HEK293 (cell line): ENCODE measurements around the gene PRSS3.

Experiments
- CTCF ChIA-PET: fragments of 350-600 bp; formaldehyde crosslinking; extraction: SDS; loops from one replicate; lab custom pipeline; 2021; ENCODE audit warnings: antibody characterized with exemption; lab: Yijun Ruan, JAX
- POLR2A ChIA-PET: fragments of 300-600 bp; formaldehyde crosslinking; extraction: SDS; loops from one replicate; lab custom pipeline; 2020; ENCODE audit warnings: antibody characterized with exemption, inconsistent platforms; lab: Yijun Ruan, JAX
- H3K27ac ChIP-seq: fragments of 200-500 bp; sonication (Bioruptor generic); 2 replicates; pipeline ENCODE4 v1.5.1; 2014; ENCODE audit warnings: low read depth, low read length, control low read depth, inconsistent platforms; ENCODE audit errors: extremely low read depth
- H3K36me3 ChIP-seq, 2 experiments: fragments of 200-500 bp in 1 of 2; sonication (Bioruptor generic) in 1 of 2; 1 replicate in 1 of 2; 2 replicates in 1 of 2; pipeline ENCODE4 v1.5.1; 2014 to 2017; ENCODE audit warnings: inconsistent platforms in 2 of 2, low read length in 2 of 2; ENCODE audit not compliant: control insufficient read depth in 2 of 2, insufficient read depth in 1 of 2
- H3K4me1 ChIP-seq: fragments of 200-500 bp; sonication (Bioruptor generic); 2 replicates; pipeline ENCODE4 v1.5.1; 2014; ENCODE audit warnings: mild to moderate bottlenecking, low read length, inconsistent platforms; ENCODE audit not compliant: control insufficient read depth, insufficient read depth
- H3K4me3 ChIP-seq: 2 replicates; pipeline ENCODE4 v1.5.1; 2011; ENCODE audit warnings: low read depth, mild to moderate bottlenecking, control low read depth, low read length, moderate library complexity
- H3K9me3 ChIP-seq: fragments of 200-500 bp; sonication (Bioruptor generic); 2 replicates; pipeline ENCODE4 v1.5.1; 2014; ENCODE audit warnings: low read depth, low read length, inconsistent platforms; ENCODE audit not compliant: control insufficient read depth, insufficient read depth
- BCL11B ChIP-seq: fragments of 450-650 bp; formaldehyde crosslinking; IDR thresholded peaks from 2 replicates; pipeline ENCODE4 v1.5.1; 2016; ENCODE audit warnings: low read depth, missing biosample characterization, missing genetic modification characterization
- HIC1 ChIP-seq: fragments of 450-650 bp; formaldehyde crosslinking; IDR thresholded peaks from 2 replicates; pipeline ENCODE4 v1.5.1; 2016; ENCODE audit warnings: missing biosample characterization, missing genetic modification characterization
- PRDM10 ChIP-seq: fragments of 450-650 bp; formaldehyde crosslinking; IDR thresholded peaks from 2 replicates; pipeline ENCODE4 v1.5.1; 2016; ENCODE audit warnings: missing biosample characterization, missing genetic modification characterization
- PRDM4 ChIP-seq: fragments of 450-650 bp; formaldehyde crosslinking; IDR thresholded peaks from 2 replicates; pipeline ENCODE4 v1.5.1; 2017; ENCODE audit warnings: missing biosample characterization, missing genetic modification characterization
- SALL2 ChIP-seq: fragments of 450-650 bp; formaldehyde crosslinking; IDR thresholded peaks from 2 replicates; pipeline ENCODE4 v1.5.0; 2017; ENCODE audit warnings: missing biosample characterization, mild to moderate bottlenecking, missing genetic modification characterization, borderline replicate concordance
- SCRT1 ChIP-seq: fragments of 450-650 bp; formaldehyde crosslinking; IDR thresholded peaks from 2 replicates; pipeline ENCODE4 v1.5.1; 2016; ENCODE audit warnings: missing biosample characterization, missing genetic modification characterization, borderline replicate concordance
- ZEB2 ChIP-seq: fragments of 450-650 bp; formaldehyde crosslinking; IDR thresholded peaks from 2 replicates; pipeline ENCODE4 v1.5.1; 2016; ENCODE audit warnings: missing biosample characterization, missing genetic modification characterization
- ZFHX2 ChIP-seq: fragments of 450-650 bp; formaldehyde crosslinking; conservative IDR thresholded peaks from 2 replicates; pipeline ENCODE4 v1.5.1; 2016; ENCODE audit warnings: missing biosample characterization, missing genetic modification characterization
- ZFP37 ChIP-seq: fragments of 450-650 bp; formaldehyde crosslinking; IDR thresholded peaks from 2 replicates; pipeline ENCODE4 v1.5.1; 2016; ENCODE audit warnings: missing biosample characterization, missing genetic modification characterization
- ZNF2 ChIP-seq: fragments of 450-650 bp; formaldehyde crosslinking; IDR thresholded peaks from 2 replicates; pipeline ENCODE4 v1.5.1; 2016; ENCODE audit warnings: missing biosample characterization, missing genetic modification characterization
- ZNF221 ChIP-seq: fragments of 450-650 bp; formaldehyde crosslinking; IDR thresholded peaks from 2 replicates; pipeline ENCODE4 v1.5.1; 2017; ENCODE audit warnings: missing biosample characterization, missing genetic modification characterization, borderline replicate concordance
- ZNF354C ChIP-seq: fragments of 450-650 bp; formaldehyde crosslinking; IDR thresholded peaks from 2 replicates; pipeline ENCODE4 v1.5.1; 2016; ENCODE audit warnings: missing biosample characterization, missing genetic modification characterization, low read depth, borderline replicate concordance
- ZNF510 ChIP-seq: fragments of 450-650 bp; formaldehyde crosslinking; IDR thresholded peaks from 2 replicates; pipeline ENCODE4 v1.5.1; 2018; ENCODE audit warnings: mild to moderate bottlenecking, missing genetic modification characterization, missing biosample characterization; ENCODE audit not compliant: insufficient replicate concordance
- ZNF521 ChIP-seq: fragments of 450-650 bp; formaldehyde crosslinking; IDR thresholded peaks from 2 replicates; pipeline ENCODE4 v1.5.1; 2017; ENCODE audit warnings: missing biosample characterization, mild to moderate bottlenecking, missing genetic modification characterization
- ZNF654 ChIP-seq: fragments of 450-650 bp; formaldehyde crosslinking; IDR thresholded peaks from 2 replicates; pipeline ENCODE4 v1.5.1; 2016; ENCODE audit warnings: low read depth, missing biosample characterization, missing genetic modification characterization
- ZNF777 ChIP-seq: fragments of 450-650 bp; formaldehyde crosslinking; IDR thresholded peaks from 2 replicates; pipeline ENCODE4 v1.5.1; 2017; ENCODE audit warnings: missing biosample characterization, missing genetic modification characterization, borderline replicate concordance
- ZNF792 ChIP-seq: fragments of 450-650 bp; formaldehyde crosslinking; IDR thresholded peaks from 2 replicates; pipeline ENCODE4 v1.5.1; 2016; ENCODE audit warnings: missing biosample characterization, missing genetic modification characterization
- TF ChIP-seq, protein P1 (sequence below): fragments of 450-650 bp; formaldehyde crosslinking; IDR thresholded peaks from 2 replicates; pipeline ENCODE4 v1.5.1; 2016; ENCODE audit warnings: missing biosample characterization, missing genetic modification characterization
- TF ChIP-seq, protein P2 (sequence below): fragments of 450-650 bp; formaldehyde crosslinking; IDR thresholded peaks from 2 replicates; pipeline ENCODE4 v1.5.1; 2016; ENCODE audit warnings: missing biosample characterization, missing genetic modification characterization

Gene PRSS3

GRCh38 chr9:33818167-33818846 lies 22.9 kb downstream of the PRSS3 start:
- Histone ChIP-seq H3K4me1 (peaks cover 2% of the 10 kb centered on the region; the same call in 1 of the 2 replicates), H3K27ac (peak overlapping the region; percentile 96), H3K9me3 (no peaks in the 10 kb centered on the region), H3K36me3 (no peaks in the 10 kb centered on the region; a peak in 1 of 3 replicates), H3K4me3 (peak overlapping the region; percentile 60)
- ChIA-PET POLR2A (interaction anchor here (0.7 to 0.9 kb wide), 3 partner anchors 10 to 101 kb away, joined by 3 to 7 read pairs (median 3); no protein-coding TSS in a partner anchor), CTCF (interaction anchor here (0.6 to 0.7 kb wide), 3 partner anchors 32 to 390 kb away, joined by 3 to 4 read pairs (median 3); no protein-coding TSS in a partner anchor)
- no peak for TF ChIP-seq PRDM4 (tag by site-specific recombination)
- no peak for TF ChIP-seq ZFP37
- TF ChIP-seq ZNF510 (tag by site-specific recombination) = no peak
- peak; percentile 42 for TF ChIP-seq HIC1 (tag by site-specific recombination)
- TF ChIP-seq, protein P1, sequence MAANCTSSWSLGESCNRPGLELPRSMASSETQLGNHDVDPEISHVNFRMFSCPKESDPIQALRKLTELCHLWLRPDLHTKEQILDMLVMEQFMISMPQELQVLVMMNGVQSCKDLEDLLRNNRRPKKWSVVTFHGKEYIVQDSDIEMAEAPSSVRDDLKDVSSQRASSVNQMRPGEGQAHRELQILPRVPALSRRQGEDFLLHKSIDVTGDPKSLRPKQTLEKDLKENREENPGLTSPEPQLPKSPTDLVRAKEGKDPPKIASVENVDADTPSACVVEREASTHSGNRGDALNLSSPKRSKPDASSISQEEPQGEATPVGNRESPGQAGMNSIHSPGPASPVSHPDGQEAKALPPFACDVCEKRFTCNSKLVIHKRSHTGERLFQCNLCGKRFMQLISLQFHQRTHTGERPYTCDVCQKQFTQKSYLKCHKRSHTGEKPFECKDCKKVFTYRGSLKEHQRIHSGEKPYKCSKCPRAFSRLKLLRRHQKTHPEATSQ = no peak
- no peak for TF ChIP-seq ZNF777 (tag by site-specific recombination)
- TF ChIP-seq ZEB2 (tag by site-specific recombination) = no peak
- TF ChIP-seq BCL11B = no peak
- no peak for TF ChIP-seq ZNF521 (tag by site-specific recombination)
- no peak for TF ChIP-seq ZNF354C
- TF ChIP-seq PRDM10 = peak; percentile 62; the same call in 1 of the 2 replicates
- no peak for TF ChIP-seq ZNF2 (tag by site-specific recombination)
- no peak for TF ChIP-seq ZNF792 (tag by site-specific recombination)
- TF ChIP-seq ZNF654 (tag by site-specific recombination) = no peak
- TF ChIP-seq, protein P2, sequence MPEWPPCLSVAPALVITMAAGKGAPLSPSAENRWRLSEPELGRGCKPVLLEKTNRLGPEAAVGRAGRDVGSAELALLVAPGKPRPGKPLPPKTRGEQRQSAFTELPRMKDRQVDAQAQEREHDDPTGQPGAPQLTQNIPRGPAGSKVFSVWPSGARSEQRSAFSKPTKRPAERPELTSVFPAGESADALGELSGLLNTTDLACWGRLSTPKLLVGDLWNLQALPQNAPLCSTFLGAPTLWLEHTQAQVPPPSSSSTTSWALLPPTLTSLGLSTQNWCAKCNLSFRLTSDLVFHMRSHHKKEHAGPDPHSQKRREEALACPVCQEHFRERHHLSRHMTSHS (tag by site-specific recombination) = no peak
- TF ChIP-seq SCRT1 (tag by site-specific recombination) = no peak
- no peak for TF ChIP-seq SALL2
- 0 out of 2 replicates have a peak, but pooled peaks have one; percentile 7 for TF ChIP-seq ZFHX2 (tag by site-specific recombination)
- TF ChIP-seq ZNF221 = no peak
